ENCODE measurements around the gene TTN.

Gene TTN

GRCh38 chr2:178819147-178819875, 12.1 kb upstream of the TTN start:
- H3K36me3 ChIP-seq (ENCODE audit: insufficient read depth, low read length), result no peaks in the 10 kb centered on the region
- peaks cover 8% of the 10 kb centered on the region for H3K4me1 ChIP-seq (ENCODE audit: control insufficient read depth, insufficient read depth, low read length, unreplicated experiment)
- H3K79me2 ChIP-seq (ENCODE audit: control insufficient read depth, insufficient read depth, low read length, unreplicated experiment), result no peaks in the 10 kb centered on the region
- H3K27me3 ChIP-seq (ENCODE audit: insufficient read depth, low read length), result no peaks in the 10 kb centered on the region
- no peak overlapping the region for H3K27ac ChIP-seq (ENCODE audit: low read depth, low read length)
- H3K4me3 ChIP-seq (ENCODE audit: low read depth, low read length), result no peak overlapping the region
- no peak overlapping the region for H2AFZ ChIP-seq (ENCODE audit: low read length, unreplicated experiment)

GRCh38 chr2:178811901-178812300, 4.7 kb upstream of the TTN start:
- Histone ChIP-seq H2AFZ (ENCODE audit: low read length, unreplicated experiment) (no peak overlapping the region), H3K27ac (ENCODE audit: low read depth, low read length) (no peak overlapping the region), H3K27me3 (ENCODE audit: insufficient read depth, low read length) (no peaks in the 10 kb centered on the region), H3K79me2 (ENCODE audit: control insufficient read depth, insufficient read depth, low read length, unreplicated experiment) (no peaks in the 10 kb centered on the region), H3K36me3 (ENCODE audit: insufficient read depth, low read length) (no peaks in the 10 kb centered on the region), H3K4me1 (ENCODE audit: control insufficient read depth, insufficient read depth, low read length, unreplicated experiment) (no peaks in the 10 kb centered on the region), H3K4me3 (ENCODE audit: low read depth, low read length) (no peak overlapping the region)

- Histone ChIP-seq H2AFZ (ENCODE audit: low read length, unreplicated experiment) (no peak overlapping the region), H3K4me3 (ENCODE audit: low read depth, low read length) (no peak overlapping the region), H3K36me3 (ENCODE audit: insufficient read depth, low read length) (no peaks in the 10 kb centered on the region), H3K27me3 (ENCODE audit: insufficient read depth, low read length) (no peaks in the 10 kb centered on the region), H3K79me2 (ENCODE audit: control insufficient read depth, insufficient read depth, low read length, unreplicated experiment) (no peaks in the 10 kb centered on the region), H3K27ac (ENCODE audit: low read depth, low read length) (no peak overlapping the region), H3K4me1 (ENCODE audit: control insufficient read depth, insufficient read depth, low read length, unreplicated experiment) (no peaks in the 10 kb centered on the region)
Observed at GRCh38 chr2:178811045-178811444, 3.8 kb upstream of the TTN start.

GRCh38 chr2:178810422-178810821, 3.2 kb upstream of the TTN start:
- Histone ChIP-seq H2AFZ (ENCODE audit: low read length, unreplicated experiment) (no peak overlapping the region), H3K36me3 (ENCODE audit: insufficient read depth, low read length) (no peaks in the 10 kb centered on the region), H3K79me2 (ENCODE audit: control insufficient read depth, insufficient read depth, low read length, unreplicated experiment) (no peaks in the 10 kb centered on the region), H3K27me3 (ENCODE audit: insufficient read depth, low read length) (no peaks in the 10 kb centered on the region), H3K4me1 (ENCODE audit: control insufficient read depth, insufficient read depth, low read length, unreplicated experiment) (no peaks in the 10 kb centered on the region), H3K4me3 (ENCODE audit: low read depth, low read length) (no peak overlapping the region), H3K27ac (ENCODE audit: low read depth, low read length) (no peak overlapping the region)

- no peak overlapping the region for H2AFZ ChIP-seq (ENCODE audit: low read length, unreplicated experiment)
- H3K4me3 ChIP-seq (ENCODE audit: low read depth, low read length), result no peak overlapping the region
- no peaks in the 10 kb centered on the region for H3K36me3 ChIP-seq (ENCODE audit: insufficient read depth, low read length)
- H3K4me1 ChIP-seq (ENCODE audit: control insufficient read depth, insufficient read depth, low read length, unreplicated experiment), result no peaks in the 10 kb centered on the region
- no peaks in the 10 kb centered on the region; the same call in 1 of the 2 replicates for H3K27me3 ChIP-seq (ENCODE audit: insufficient read depth, low read length)
- no peaks in the 10 kb centered on the region for H3K79me2 ChIP-seq (ENCODE audit: control insufficient read depth, insufficient read depth, low read length, unreplicated experiment)
- H3K27ac ChIP-seq (ENCODE audit: low read depth, low read length), result no peak overlapping the region
Observed at GRCh38 chr2:178806543-178806942, 680 bp downstream of the TTN start.

- Histone ChIP-seq H3K4me3 (ENCODE audit: low read depth, low read length) (no peak overlapping the region), H3K27ac (ENCODE audit: low read depth, low read length) (no peak overlapping the region), H2AFZ (ENCODE audit: low read length, unreplicated experiment) (no peak overlapping the region), H3K79me2 (ENCODE audit: control insufficient read depth, insufficient read depth, low read length, unreplicated experiment) (no peaks in the 10 kb centered on the region), H3K27me3 (ENCODE audit: insufficient read depth, low read length) (peaks cover 1% of the 10 kb centered on the region; the same call in 1 of the 2 replicates), H3K4me1 (ENCODE audit: control insufficient read depth, insufficient read depth, low read length, unreplicated experiment) (no peaks in the 10 kb centered on the region), H3K36me3 (ENCODE audit: insufficient read depth, low read length) (no peaks in the 10 kb centered on the region)
Observed at GRCh38 chr2:178805457-178805856, 1.8 kb downstream of the TTN start.

GRCh38 chr2:178804791-178805190, 2.4 kb downstream of the TTN start:
- Histone ChIP-seq H3K27me3 (ENCODE audit: insufficient read depth, low read length) (peaks cover 4% of the 10 kb centered on the region; the same call in 1 of the 2 replicates), H2AFZ (ENCODE audit: low read length, unreplicated experiment) (no peak overlapping the region), H3K4me1 (ENCODE audit: control insufficient read depth, insufficient read depth, low read length, unreplicated experiment) (no peaks in the 10 kb centered on the region), H3K36me3 (ENCODE audit: insufficient read depth, low read length) (no peaks in the 10 kb centered on the region), H3K27ac (ENCODE audit: low read depth, low read length) (no peak overlapping the region), H3K4me3 (ENCODE audit: low read depth, low read length) (no peak overlapping the region), H3K79me2 (ENCODE audit: control insufficient read depth, insufficient read depth, low read length, unreplicated experiment) (no peaks in the 10 kb centered on the region)

- H3K79me2 ChIP-seq (ENCODE audit: control insufficient read depth, insufficient read depth, low read length, unreplicated experiment), result no peaks in the 10 kb centered on the region
- H2AFZ ChIP-seq (ENCODE audit: low read length, unreplicated experiment), result no peak overlapping the region
- H3K36me3 ChIP-seq (ENCODE audit: insufficient read depth, low read length), result no peaks in the 10 kb centered on the region
- no peak overlapping the region for H3K4me3 ChIP-seq (ENCODE audit: low read depth, low read length)
- H3K27ac ChIP-seq (ENCODE audit: low read depth, low read length), result no peak overlapping the region
- peaks cover 15% of the 10 kb centered on the region; the same call in 1 of the 2 replicates for H3K27me3 ChIP-seq (ENCODE audit: insufficient read depth, low read length)
- H3K4me1 ChIP-seq (ENCODE audit: control insufficient read depth, insufficient read depth, low read length, unreplicated experiment), result no peaks in the 10 kb centered on the region
Observed at GRCh38 chr2:178800510-178800909, 6.7 kb downstream of the TTN start.

- Histone ChIP-seq H3K27me3 (ENCODE audit: insufficient read depth, low read length) (peaks cover 21% of the 10 kb centered on the region), H3K79me2 (ENCODE audit: control insufficient read depth, insufficient read depth, low read length, unreplicated experiment) (no peaks in the 10 kb centered on the region), H2AFZ (ENCODE audit: low read length, unreplicated experiment) (no peak overlapping the region), H3K27ac (ENCODE audit: low read depth, low read length) (no peak overlapping the region), H3K4me1 (ENCODE audit: control insufficient read depth, insufficient read depth, low read length, unreplicated experiment) (no peaks in the 10 kb centered on the region), H3K36me3 (ENCODE audit: insufficient read depth, low read length) (no peaks in the 10 kb centered on the region), H3K4me3 (ENCODE audit: low read depth, low read length) (no peak overlapping the region)
Observed at GRCh38 chr2:178799305-178799704, 7.9 kb downstream of the TTN start.

- Histone ChIP-seq H3K27ac (ENCODE audit: low read depth, low read length) (no peak overlapping the region), H3K27me3 (ENCODE audit: insufficient read depth, low read length) (peaks cover 28% of the 10 kb centered on the region), H3K4me3 (ENCODE audit: low read depth, low read length) (no peak overlapping the region), H3K79me2 (ENCODE audit: control insufficient read depth, insufficient read depth, low read length, unreplicated experiment) (no peaks in the 10 kb centered on the region), H3K4me1 (ENCODE audit: control insufficient read depth, insufficient read depth, low read length, unreplicated experiment) (no peaks in the 10 kb centered on the region), H3K36me3 (ENCODE audit: insufficient read depth, low read length) (no peaks in the 10 kb centered on the region), H2AFZ (ENCODE audit: low read length, unreplicated experiment) (no peak overlapping the region)
Observed at GRCh38 chr2:178796079-178796677, 11.0 kb downstream of the TTN start.

GRCh38 chr2:178787934-178788333, 19.3 kb downstream of the TTN start:
- Histone ChIP-seq H3K27me3 (ENCODE audit: insufficient read depth, low read length) (peaks cover 8% of the 10 kb centered on the region; the same call in 1 of the 2 replicates), H3K4me1 (ENCODE audit: control insufficient read depth, insufficient read depth, low read length, unreplicated experiment) (no peaks in the 10 kb centered on the region), H3K79me2 (ENCODE audit: control insufficient read depth, insufficient read depth, low read length, unreplicated experiment) (no peaks in the 10 kb centered on the region), H3K36me3 (ENCODE audit: insufficient read depth, low read length) (no peaks in the 10 kb centered on the region), H2AFZ (ENCODE audit: low read length, unreplicated experiment) (no peak overlapping the region), H3K4me3 (ENCODE audit: low read depth, low read length) (no peak overlapping the region), H3K27ac (ENCODE audit: low read depth, low read length) (no peak overlapping the region)

Measured in ACC112 (cell line).